HT1080 (cell line): ENCODE measurements around the gene TPCN2. TPM values are rescaled to one million over a fixed set of nuclear protein-coding genes. Genes with fewer than 3 reads are reported as not detected.
"Not testable (repeated sequence)": the region's sequence is repeated elsewhere in the genome, so short reads cannot be mapped to it uniquely, and the experiment has no call there.

ENCODE experiments used
- DNase-seq: peaks from one replicate; pipeline ENCODE4 v3.0.0-alpha.2; 2015; ENCODE audit warnings: low read depth
- polyA plus RNA-seq, 2 experiments: library from polyadenylated mRNA; depleted of rRNA; stranded (reverse); fragments of >200 nt; gene quantifications; 2 replicates each; pipeline ENCODE4 v1.2.3, GENCODE V29; 2015
- total RNA-seq: library from RNA; depleted of rRNA; stranded (reverse); fragments of >200 nt; shearing (Covaris generic); gene quantifications from 2 replicates; pipeline ENCODE4 v1.2.3, GENCODE V29; 2014; rRNA removed

The TPCN2 gene
- total RNA-seq = 3.2 and 7.2 TPM in 2 replicates
- 5.0 and 6.2 TPM in 2 replicates for polyA plus RNA-seq (2015; cell fraction: cytosol; rRNA removed)
- polyA plus RNA-seq (2015; cell fraction: nucleus; rRNA removed) = 22.9 and 26.3 TPM in 2 replicates

DNA sequence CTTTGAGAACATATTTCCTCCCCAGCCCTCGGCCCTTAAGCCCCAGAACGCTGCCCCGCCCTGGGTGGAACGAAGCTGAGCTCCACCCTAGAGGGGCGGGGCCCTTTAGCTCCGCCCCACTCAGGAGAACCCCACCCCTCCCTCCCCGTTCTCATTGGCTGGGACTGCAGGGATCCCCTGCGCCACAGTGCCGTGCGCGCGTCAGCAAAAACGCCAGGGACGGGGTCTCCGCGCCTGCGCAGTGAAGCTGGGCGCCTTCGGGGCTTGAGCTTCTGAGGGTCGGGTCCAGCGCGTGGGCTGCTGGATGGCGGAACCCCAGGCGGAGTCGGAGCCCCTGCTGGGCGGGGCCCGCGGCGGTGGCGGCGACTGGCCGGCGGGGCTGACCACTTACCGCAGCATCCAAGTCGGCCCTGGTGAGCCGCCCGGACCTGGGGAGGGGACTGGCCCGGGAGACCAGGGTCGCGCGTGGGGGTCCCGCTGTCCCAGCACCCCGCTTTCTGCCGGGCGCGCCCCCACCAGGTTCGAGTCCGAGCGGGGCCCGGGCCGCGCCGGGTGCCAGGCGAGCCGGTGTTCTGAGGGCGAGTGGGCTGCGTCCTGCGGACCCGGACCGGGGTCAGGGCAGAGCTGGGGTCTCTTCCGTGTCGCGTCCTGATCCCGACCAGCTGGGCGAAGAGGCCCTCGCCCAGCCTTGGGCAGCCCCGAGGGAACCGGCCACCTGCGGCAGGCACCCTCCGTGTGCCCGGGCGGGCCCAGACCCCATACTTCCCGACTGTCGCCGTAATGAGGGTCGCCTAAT, at the start of gene TPCN2:
TSS of gene TPCN2 (plus strand) at position 239 of the 796 bp plus-strand sequence. CDS start at position 305, 66 bp downstream.
- DNase-seq = peak; percentile 90

DNA sequence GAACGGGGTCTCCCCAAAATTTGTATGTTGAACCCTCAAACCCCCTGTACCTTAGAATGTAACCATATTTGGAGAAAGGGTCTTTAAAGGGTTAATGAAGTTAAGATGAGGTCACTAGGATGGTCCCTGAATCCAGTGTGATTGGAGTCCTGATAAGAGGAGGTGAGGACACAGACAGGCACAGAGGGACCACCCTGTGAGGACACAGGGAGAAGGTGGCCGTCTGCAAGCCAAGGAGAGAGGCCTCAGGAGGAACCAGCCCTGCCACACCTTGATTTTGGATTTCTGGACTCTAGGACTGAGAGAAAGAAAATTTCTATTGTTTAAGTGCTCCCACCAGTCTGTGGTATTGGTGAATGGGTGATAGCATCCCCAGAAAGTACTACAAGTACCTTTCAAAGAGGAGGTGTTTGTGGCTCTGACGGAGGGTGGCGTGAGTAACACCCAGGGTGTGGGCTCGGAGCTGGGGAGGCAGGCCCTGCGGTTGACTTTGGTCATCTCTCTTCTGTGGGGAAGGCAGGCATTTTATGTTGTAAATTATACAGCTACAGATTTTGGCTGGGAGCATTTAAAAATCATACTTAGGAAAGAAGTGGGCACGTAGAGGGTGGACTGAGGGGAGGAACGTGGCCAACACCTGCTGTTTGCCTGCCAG, 49.5 kb upstream of the TPCN2 start:
- DNase-seq = no peak

DNA sequence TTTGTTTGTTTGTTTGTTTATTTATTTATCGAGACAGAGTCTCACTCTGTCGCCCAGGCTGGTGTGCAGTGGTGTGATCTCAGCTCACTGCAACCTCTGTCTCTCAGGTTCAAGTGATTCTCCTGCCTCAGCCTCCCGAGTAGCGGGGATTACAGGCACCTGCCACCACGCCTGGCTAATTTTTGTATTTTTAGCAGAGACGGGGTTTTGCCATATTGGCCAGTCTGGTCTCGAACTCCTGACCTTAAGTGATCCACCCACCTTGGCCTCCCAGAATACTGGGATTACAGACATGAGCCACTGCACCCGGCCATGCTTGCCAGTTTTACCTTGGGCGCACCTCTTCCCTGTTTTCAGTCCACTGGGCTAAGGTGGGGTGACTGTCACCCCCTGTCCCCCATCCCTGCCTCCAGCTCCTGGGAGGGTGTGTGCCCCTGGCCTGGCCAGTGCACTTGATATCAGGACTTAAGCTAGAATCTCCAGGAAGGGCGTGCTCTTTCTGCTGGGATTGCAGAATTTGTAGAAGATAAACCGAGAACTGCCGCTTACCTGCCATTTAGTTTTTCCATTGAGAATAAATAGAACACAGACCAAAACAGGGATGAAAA, 48.9 kb upstream of the TPCN2 start:
- not testable (repeated sequence) for DNase-seq

DNA sequence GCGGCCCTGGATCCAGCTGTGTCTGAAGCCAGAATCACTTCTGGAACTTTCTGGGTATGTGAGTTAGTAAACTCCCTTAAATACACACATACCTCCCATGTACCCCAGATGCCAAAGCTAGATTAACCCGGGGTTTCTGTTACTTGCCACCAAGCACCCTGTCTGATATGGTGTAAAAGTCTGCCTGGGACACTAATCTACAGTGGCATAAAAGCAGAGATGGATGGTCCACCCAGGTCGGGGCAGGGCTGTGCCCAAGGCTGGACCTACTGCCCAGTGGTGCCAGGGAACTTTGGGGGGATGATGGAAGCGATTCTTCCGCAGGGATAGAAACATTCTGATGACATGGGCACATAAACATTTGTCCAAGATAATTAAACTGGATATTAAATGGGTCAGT, 48.3 kb upstream of the TPCN2 start:
- DNase-seq = no peak

DNA sequence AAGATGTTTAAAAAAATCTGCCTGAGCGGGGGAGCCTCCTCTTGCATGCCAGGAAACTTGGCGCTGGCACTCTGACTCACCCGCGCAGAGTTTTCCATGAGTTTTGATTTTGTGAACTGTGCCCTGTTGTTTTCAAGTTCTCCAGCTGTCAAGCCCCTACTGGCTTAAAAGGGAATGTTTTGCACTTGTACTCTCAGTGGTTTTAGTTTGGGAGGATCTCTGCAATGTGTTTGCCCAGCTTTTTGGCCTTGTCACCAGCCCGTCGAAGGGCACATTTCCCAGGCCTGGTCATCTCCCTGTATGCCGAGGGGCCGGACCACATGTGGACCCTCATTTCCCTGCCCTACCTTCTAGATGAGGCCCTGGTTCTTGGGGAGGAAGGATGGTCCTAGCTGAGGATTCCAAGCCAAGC, 47.9 kb upstream of the TPCN2 start:
- DNase-seq = peak; percentile 79

DNA sequence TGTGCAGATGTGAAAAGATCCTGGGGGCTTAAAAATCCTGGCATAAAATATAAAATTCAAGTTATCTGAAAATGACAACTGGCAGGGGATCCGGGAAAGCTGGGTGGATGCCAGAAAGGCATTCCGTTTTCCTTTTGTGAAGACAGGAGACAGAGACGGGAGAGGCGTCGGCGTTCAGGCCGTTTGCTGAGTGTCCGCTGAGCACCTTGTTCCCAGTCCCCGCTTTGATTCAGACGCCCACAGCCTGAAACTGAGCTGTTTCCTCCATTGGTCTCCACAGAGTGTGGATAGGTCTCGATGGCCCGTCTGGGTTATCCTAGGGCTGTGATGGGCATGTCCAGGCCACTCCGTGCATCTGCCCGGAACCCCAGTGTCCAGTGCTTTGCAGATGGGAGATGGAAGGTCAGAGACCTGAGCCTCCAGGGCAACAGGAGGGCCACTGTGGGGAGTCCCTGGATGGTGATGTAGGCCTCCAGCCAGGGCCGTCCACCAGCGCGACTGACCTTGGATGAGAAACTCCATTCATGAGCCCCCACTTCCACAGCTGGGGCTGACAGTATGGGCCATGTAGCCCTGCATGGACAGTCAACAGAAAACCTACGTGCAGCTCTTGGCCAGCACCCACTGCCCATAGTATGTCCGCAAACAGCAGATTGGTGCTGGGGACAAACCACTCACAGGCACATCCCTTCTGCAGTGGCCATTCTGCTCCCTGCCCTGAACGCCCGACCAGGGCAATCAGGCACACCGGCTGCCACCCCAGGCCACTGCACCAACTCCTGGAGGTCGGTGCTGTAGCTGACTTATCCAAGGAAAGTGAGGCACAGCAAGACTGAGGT, 47.3 kb upstream of the TPCN2 start:
- no peak for DNase-seq

DNA sequence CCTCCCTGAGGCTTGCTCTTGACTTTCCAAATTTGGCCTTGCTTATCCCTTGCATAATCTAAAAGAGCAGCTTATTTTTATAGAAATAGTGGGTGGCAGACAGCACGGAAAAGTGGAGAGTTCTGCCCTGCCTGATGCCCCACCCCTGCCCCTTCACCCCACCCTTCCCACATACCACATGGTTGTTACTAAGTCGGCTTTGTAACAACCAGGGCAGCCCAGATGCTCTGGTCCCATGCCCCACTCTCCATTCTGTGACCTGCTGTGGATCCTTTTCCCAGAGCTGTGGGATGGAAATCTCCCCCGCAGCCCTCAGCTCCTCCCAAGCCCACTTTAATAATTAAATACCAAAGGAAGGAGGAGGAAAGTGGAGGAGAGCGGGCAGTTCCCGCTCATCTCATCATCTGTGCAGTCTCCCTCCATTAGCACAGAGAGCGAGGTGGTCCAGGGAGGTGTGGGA, 46.6 kb upstream of the TPCN2 start:
- DNase-seq = no peak

DNA sequence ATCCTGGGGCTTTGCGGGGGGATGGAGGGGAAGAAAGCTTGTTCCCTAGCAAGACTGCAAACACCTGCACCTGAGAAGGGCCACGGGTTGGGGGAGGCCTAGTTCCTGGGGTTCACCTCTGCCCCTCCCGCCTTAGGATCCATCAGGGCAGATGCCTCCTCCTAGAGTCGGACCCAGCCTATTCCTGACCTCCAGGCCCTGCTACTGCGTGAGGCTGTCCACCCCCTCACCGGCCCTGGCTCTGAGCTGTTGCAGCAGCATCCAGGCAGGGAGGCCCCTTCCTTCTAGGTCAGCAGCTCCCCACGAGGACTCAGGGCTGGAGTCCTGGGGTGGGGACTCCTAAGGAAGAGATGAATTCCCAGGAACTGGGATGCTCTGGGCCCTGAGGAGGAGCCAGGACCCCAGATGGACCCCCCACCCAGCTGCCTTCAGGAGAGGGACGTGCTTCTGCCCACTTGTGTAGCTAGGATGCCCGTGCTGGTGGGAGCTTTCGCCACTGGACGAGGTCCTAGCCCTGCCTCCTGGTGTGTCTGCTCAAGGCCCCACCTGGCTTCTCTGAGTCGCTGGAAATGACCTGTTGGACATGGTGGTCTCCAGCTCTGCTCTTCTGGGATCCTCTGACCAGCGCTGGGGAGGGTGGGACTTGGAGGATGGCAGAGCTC, 46.0 kb upstream of the TPCN2 start:
- no peak for DNase-seq

DNA sequence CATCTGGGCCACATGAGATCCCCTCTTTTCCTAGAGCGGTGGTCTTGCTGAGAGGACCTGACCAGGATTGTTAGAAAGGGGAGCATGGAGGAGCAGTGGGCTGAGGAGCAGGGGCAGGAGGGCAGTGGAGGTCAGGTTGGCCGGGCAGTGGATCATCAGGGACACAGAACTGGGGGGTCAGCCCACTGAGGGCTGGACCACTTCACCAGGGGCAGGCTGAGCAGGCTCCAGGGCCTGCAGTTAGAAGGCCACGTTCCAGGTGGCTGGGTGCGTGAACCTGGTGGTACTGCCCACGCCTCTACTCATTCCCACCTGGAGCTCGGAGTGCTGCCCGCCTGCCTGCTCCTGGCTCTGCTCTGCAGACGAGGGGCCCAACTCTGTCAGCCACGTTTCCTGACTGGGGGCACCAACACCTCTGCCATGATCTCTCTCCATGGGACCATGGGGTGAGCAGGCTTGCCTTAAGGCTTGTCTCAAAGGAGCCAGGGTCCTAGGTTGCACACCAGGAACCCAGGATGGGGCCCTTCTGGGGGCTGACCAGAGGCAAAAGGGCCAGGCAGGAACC, 45.3 kb upstream of the TPCN2 start:
- no peak for DNase-seq

DNA sequence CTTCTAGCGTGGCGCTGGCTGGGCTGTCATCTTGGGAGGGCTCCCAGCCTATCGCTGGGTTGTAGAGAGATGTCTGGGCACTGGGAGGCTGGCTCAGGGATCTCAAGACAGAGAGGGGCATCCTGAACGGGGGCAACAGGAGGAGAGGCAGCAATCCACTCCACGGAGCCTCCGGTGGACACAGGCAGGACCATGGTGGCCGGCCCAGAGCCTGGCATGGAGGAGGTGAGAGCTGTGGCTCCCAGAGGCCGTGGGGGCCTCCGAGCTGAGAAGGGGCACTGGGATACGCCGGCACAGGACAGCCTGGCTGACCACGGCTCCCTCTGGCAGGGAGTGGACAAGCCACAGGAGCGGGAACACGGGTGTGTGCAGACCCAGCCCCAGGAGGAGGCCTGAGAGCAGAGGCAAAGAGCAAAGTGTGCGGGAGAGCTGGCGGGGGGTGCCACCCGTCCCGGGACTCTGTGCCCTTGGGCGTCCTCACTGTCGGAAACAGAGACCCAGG, 44.8 kb upstream of the TPCN2 start:
- no peak for DNase-seq

DNA sequence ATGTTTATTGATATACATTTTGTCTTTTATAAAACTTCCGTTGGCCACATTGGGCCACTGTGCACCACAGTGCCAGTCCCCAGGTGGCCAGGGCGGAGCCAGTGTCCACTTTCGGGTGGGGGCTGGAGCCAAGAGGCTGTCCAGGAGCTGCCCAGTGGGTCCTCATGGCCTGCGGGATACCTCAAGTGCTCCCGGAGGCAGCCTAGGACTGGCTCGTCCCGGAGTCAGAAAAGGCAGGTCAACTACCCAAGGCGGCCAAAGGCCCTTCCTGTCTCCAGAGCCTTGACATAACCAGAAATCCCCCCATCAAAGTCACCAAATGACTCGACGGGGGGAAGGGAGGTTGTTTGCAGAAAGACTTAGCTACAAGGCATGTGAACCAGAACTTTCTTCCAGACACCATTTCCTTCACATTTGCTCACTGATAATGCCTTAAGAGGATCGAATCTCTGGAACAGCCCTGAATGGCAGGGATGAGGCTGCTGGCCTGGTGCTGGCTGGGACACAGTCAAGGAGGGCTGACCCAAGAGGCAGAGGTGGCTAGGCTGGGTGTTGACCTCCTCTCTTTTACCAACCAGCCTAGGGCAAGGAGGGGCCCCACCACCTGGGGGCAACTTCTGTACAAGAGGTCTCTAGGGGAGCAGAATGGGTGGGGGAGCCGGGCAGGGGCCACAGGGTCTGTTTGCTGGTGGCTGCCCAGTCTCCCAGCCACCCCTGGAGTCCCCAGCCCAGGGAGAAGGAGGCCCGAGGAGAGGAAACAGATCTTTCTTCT, 44.1 kb upstream of the TPCN2 start:
- no peak for DNase-seq

DNA sequence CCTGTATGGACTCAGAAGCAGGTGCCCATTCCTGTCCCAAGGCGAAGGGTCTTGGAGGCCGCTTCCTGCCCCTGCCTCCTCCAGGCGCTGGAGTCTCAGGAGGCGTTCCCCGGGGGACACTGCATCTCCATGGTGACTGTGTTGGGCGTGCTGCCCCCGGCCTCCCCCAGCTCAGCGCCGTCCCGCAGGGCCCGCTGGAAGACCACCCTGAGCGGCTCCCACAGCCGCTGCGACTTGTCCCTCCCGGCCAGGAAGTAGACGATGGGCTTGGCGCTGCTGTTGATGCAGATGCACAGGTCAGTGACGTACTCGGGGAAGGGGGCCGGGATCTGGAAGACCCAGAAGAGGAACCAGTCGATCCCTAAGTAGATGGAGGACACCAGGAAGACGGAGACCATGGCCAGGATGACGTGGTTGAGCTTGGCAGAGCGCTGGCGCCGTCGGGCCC, 43.5 kb upstream of the TPCN2 start:
- no peak for DNase-seq

DNA sequence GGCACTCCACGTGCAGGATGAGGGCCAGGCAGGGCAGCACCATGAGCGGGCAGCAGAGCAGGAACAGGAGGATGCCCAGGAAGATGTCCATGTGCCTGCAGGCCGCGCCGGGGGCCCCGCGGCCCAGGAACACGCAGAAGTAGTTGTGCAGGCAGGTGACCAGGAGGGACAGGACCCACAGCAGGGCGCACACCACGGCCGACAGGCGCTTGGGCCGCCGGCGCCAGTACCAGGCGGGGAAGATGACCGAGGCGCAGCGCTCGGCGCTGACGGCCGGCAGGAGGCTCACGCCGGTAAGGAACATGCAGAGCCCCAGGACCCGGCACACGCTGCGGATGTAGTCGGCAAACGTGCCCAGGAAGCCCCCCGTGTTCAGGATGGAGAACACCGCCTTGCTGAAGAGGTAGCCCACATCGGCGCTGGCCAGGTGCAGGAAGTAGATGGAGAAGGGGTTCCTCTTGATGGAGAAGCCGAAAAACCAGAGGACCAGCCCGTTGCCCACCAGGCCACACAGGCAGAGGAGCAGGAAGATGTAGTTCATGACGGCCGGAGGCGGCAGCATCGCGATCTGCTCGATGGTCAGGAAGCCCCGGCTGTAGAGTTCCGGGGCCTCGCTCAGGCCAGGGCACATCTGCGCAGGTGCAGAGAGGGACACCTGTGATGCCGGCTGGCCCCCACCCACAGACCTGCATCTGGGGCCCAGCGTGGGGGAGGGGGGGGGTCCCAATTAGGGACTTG, 42.9 kb upstream of the TPCN2 start:
- DNase-seq = no peak

DNA sequence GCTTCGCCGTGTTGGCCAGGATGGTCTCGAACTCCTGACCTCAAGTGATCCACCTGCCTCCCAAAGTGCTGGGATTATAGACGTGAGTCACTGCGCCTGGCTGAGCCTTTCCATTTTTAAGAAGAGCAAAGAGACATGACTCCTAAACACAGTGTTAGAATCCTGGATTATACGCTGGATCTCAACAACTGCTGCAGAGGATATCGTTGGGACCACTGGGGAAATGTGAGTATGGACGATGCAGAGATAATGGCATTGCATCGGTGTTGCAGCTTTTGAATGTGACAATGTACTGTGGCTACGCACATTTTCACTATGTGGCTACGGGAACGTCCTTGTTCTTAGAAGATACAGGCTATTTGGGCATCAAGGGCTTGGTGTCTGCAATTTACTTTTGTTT, 41.9 kb upstream of the TPCN2 start:
- no peak for DNase-seq

DNA sequence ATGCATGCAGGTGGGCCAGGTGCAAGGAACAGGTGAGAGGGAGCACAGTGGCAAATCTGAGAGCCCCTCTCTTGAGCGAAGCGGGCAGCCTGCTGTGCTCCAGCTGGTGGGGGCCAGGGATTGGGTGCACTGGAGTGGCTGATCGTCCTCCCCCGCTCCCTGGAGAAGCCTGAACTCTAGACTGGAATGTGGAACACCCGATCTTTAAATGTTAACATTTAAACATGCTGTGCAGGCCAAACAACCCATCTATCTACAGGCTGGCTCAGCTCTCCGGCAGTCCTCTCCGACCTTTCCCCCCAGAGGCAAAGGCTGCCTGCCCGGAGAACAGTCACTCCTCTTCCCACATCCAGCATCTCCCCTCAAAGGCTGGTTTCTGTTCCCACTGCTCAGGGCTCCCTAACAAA, 40.8 kb upstream of the TPCN2 start:
- DNase-seq = no peak

DNA sequence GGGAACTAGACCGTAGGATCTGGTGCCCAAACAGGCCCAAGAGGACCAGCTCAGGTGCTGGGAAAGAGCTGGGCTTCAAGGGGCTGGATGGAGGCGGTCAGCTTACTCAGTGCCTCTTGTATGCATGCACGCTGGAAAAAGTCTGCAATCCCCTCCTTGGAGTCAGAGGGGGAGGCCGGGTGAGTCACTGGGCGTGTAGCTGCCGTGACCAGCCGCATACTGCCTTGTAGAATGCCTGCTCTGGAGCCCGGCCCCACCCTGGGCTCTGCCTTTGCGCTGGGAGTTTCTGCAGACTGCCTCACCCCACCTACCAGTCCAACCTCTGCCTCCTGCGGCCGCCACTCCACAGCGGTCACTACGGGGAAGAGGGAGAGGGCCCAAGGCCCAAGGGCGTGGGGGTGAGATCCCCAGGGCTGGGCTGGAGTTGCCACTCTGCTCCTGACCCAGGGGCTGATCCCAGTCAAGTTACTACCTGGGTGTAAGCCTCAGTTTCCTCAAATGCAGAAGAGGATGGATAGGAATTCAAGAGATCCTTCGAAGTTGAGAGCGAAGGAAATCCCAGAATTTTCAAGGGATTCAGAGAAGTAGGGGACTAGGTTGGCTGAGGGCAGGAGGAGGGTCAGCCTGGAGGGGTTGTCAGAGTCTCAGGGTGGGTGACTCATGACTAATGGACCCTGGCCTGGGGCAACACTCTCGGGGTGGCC, 39.8 kb upstream of the TPCN2 start:
- DNase-seq = peak; percentile 97

DNA sequence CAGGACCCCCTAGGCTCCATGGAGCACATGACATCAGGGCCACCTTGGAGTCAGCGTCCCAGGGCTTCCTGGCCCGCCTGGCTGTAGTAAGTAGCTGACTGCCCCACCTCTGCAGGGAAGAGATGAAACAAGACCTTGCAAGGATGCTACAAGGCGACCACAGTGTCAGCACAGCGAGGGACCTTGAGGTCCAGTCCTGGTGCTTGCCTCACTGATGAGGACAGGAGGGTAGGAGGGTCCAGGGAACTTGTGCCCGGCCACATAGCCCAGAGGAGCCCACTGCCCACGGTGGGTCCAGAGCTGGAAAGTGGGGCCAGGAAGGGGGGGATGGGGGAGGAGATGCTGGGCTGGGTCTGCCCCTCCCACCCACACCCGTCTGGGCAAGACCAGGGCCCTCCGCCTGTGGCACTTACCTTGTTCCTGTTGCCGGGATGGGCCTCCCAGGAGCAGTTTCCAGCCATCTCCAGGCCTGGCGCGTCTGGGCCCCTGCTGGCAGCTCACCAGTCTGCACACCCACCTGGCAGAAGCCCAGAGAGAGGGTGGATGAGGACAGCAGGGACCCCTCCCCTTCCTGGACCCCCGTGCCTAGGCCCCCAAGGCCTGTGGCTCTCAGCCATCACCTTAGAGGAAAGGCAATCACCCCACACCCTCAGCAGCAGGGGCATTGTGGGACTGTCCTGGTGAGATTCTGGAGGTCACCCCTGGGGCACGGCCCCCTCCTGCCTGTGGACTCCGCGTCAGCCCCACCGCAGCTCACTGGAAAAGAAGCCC, 39.1 kb upstream of the TPCN2 start:
- DNase-seq = no peak
